GM12878 (cell line): ENCODE data around the gene ETNK2.

Source experiments
- EP300 ChIP-seq, 2 experiments: fragments of 150-350 bp in 1 of 2; IDR thresholded peaks; 2 replicates each; pipeline ENCODE4 v1.6.1; 2011 to 2012; ENCODE audit warnings: low read depth in 2 of 2, low read length in 2 of 2, borderline replicate concordance in 1 of 2, improper control_type of control experiment in 1 of 2, inconsistent platforms in 1 of 2; ENCODE audit not compliant: control insufficient read depth in 1 of 2
- TF ChIP-seq, protein P1 (sequence below): fragments of 450-650 bp; formaldehyde crosslinking; IDR thresholded peaks from 2 replicates; pipeline ENCODE4 v1.5.0; 2022; ENCODE audit warnings: mild to moderate bottlenecking, missing genetic modification characterization

DNA sequence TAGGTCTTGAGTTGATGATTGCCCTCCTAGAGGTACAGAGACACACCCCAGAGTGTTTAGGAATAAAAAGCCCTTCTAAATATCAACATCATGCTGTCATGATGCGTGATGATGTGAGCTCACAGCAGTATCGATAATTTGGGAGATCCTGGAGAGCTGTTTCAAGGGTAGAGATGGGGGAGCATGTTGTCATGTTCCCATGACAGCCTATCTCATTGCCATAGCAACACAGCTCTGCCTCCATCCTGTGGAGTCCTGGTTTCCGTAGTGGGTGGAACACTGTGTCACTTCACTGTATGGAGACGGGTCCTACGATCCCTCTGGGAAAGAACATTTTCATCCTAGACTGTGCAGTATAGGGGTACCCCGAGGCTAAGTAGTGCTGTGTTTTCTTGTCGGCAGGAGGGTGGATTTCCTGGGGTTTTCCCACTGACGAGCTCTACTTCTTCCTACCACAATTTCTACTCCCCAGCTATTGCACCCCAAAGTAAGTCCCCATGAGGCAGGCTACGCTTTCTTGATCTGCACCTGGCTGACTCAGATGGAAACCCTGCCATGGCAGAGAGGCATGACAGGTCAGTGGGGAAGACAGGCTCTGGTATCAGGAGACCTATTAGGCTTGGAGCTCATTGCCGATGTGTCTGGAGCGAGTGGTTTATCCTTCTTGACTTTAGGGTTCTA is 37.3 kb upstream of the ETNK2 start:
- TF ChIP-seq, protein P1, sequence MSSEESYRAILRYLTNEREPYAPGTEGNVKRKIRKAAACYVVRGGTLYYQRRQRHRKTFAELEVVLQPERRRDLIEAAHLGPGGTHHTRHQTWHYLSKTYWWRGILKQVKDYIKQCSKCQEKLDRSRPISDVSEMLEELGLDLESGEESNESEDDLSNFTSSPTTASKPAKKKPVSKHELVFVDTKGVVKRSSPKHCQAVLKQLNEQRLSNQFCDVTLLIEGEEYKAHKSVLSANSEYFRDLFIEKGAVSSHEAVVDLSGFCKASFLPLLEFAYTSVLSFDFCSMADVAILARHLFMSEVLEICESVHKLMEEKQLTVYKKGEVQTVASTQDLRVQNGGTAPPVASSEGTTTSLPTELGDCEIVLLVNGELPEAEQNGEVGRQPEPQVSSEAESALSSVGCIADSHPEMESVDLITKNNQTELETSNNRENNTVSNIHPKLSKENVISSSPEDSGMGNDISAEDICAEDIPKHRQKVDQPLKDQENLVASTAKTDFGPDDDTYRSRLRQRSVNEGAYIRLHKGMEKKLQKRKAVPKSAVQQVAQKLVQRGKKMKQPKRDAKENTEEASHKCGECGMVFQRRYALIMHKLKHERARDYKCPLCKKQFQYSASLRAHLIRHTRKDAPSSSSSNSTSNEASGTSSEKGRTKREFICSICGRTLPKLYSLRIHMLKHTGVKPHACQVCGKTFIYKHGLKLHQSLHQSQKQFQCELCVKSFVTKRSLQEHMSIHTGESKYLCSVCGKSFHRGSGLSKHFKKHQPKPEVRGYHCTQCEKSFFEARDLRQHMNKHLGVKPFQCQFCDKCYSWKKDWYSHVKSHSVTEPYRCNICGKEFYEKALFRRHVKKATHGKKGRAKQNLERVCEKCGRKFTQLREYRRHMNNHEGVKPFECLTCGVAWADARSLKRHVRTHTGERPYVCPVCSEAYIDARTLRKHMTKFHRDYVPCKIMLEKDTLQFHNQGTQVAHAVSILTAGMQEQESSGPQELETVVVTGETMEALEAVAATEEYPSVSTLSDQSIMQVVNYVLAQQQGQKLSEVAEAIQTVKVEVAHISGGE (CRISPR knock-in tag), result no peak
- no peak for TF ChIP-seq EP300 (IDR thresholded peaks at IDR 0.05; ENCODE audit: borderline replicate concordance in 1 of 2, control insufficient read depth in 1 of 2, low read depth in 2 of 2, low read length in 2 of 2)
